ENCODE data around the gene ASTN2. TPM values are rescaled to one million over a fixed set of nuclear protein-coding genes. Genes with fewer than 3 reads are reported as not detected.
"Not testable (repeated sequence)": the region's sequence is repeated elsewhere in the genome, so short reads cannot be mapped to it uniquely, and the experiment has no call there.

ASTN2 gene
- total RNA-seq, 1 experiment from 2014 or later: 4.8 TPM

- TF ChIP-seq YY1 (IDR thresholded peaks at IDR 0.05; ENCODE audit: extremely low read depth, insufficient replicate concordance, low read depth, low read length): no peak
- TF ChIP-seq ATF3 (IDR thresholded peaks at IDR 0.05): no peak
- no peak for TF ChIP-seq CEBPB (IDR thresholded peaks at IDR 0.05; ENCODE audit: low read depth)
- TF ChIP-seq FOSL1 (IDR thresholded peaks at IDR 0.05; ENCODE audit: low read depth): no peak
- TF ChIP-seq RAD21 (IDR thresholded peaks at IDR 0.05; ENCODE audit: low read depth): no peak
- TF ChIP-seq JUND (IDR thresholded peaks at IDR 0.05): no peak
- ATAC-seq (no peak), DNase-seq (ENCODE audit: low read depth, low spot score) (no peak)
- H3K4me1 ChIP-seq (ENCODE audit: control insufficient read depth in 1 of 2, insufficient read depth in 2 of 2, low read length in 2 of 2): no peaks in the 10 kb centered on the region
- ChIA-PET RAD21 (ENCODE audit: low non-redundant PET in 1 of 2, low total read pairs in 2 of 2, uncharacterized antibody in 2 of 2, unreplicated experiment in 2 of 2) (no interaction called here), POLR2A (no interaction called here), CTCF (no interaction called here)
- H3K4me3 ChIP-seq (replicated peaks in 1 of 2; ENCODE audit: low read depth in 1 of 2, low read length in 2 of 2): no peak overlapping the region
- H3K36me3 ChIP-seq (ENCODE audit: control insufficient read depth in 1 of 2, insufficient read depth in 2 of 2, low read length in 2 of 2): no peaks in the 10 kb centered on the region
- H3K27ac ChIP-seq (ENCODE audit: low read depth, low read length): no peak overlapping the region
- no peak overlapping the region for H3K9ac ChIP-seq (ENCODE audit: low read length)
- H3K79me2 ChIP-seq (ENCODE audit: insufficient read depth, low read length): no peaks in the 10 kb centered on the region
- no peak overlapping the region for H3K4me2 ChIP-seq (ENCODE audit: low read length)
- H3K9me2 ChIP-seq (ENCODE audit: insufficient read depth): no peaks in the 10 kb centered on the region
- H3K9me3 ChIP-seq (ENCODE audit: control insufficient read depth in 1 of 2, insufficient read depth in 1 of 2, low read depth in 1 of 2, low read length in 2 of 2): no peaks in the 10 kb centered on the region
- no TSS peak for BruUV-seq (replicated peaks)
- intact Hi-C loops (cut with micrococcal nuclease): no loop called here
- H3K27me3 ChIP-seq (ENCODE audit: insufficient read depth, low read length): peaks cover 4% of the 10 kb centered on the region; the same call in 1 of the 2 replicates
- no peak overlapping the region for H2AFZ ChIP-seq (ENCODE audit: low read depth, low read length, poor library complexity, severe bottlenecking)
- no peaks in the 10 kb centered on the region for H4K20me1 ChIP-seq (ENCODE audit: insufficient read depth)
Observed at GRCh38 chr9:116924462-116925110, 490.3 kb downstream of the ASTN2 start.

- DNase-seq (ENCODE audit: low read depth, low spot score); CTCF ChIA-PET; RAD21 ChIA-PET (ENCODE audit: low non-redundant PET in 1 of 2, low total read pairs in 2 of 2, uncharacterized antibody in 2 of 2, unreplicated experiment in 2 of 2): not testable (repeated sequence)
Observed at GRCh38 chr9:116917895-116918508, 496.9 kb downstream of the ASTN2 start.

More at GRCh38 chr9:116917895-116918508, 496.9 kb downstream of the ASTN2 start:
- H3K36me3 ChIP-seq (ENCODE audit: control insufficient read depth in 1 of 2, insufficient read depth in 2 of 2, low read length in 2 of 2); H3K9me2 ChIP-seq (ENCODE audit: insufficient read depth); H3K9ac ChIP-seq (ENCODE audit: low read length); H4K20me1 ChIP-seq (ENCODE audit: insufficient read depth); H3K27ac ChIP-seq (ENCODE audit: low read depth, low read length); H3K9me3 ChIP-seq (ENCODE audit: control insufficient read depth in 1 of 2, insufficient read depth in 1 of 2, low read depth in 1 of 2, low read length in 2 of 2); intact Hi-C loops (cut with micrococcal nuclease); H3K27me3 ChIP-seq (ENCODE audit: insufficient read depth, low read length); H2AFZ ChIP-seq (ENCODE audit: low read depth, low read length, poor library complexity, severe bottlenecking); POLR2A ChIA-PET; H3K4me2 ChIP-seq (ENCODE audit: low read length); BruUV-seq (replicated peaks); ATAC-seq; H3K79me2 ChIP-seq (ENCODE audit: insufficient read depth, low read length); H3K4me3 ChIP-seq (replicated peaks in 1 of 2; ENCODE audit: low read depth in 1 of 2, low read length in 2 of 2); H3K4me1 ChIP-seq (ENCODE audit: control insufficient read depth in 1 of 2, insufficient read depth in 2 of 2, low read length in 2 of 2): not testable (repeated sequence)
